Activated CD8-positive, alpha-beta memory T cell treated with anti-CD3 and anti-CD28 coated beads for 48 hours (primary cell): ENCODE measurements around the gene EIF2B2.

Source experiments
- DNase-seq, 3 experiments: peaks; one replicate each; pipeline ENCODE4 v3.0.0-alpha.2; 2020; ENCODE audit warnings: low read depth in 2 of 3, low spot score in 2 of 3

The EIF2B2 gene

GRCh38 chr14:75041613-75042012, 38.9 kb downstream of the EIF2B2 start:
- DNase-seq = no peak

- DNase-seq = no peak
These were observed 39.3 kb downstream of the EIF2B2 start for GRCh38 chr14:75042035-75042434.

- DNase-seq = no peak
These were observed 41.6 kb downstream of the EIF2B2 start for GRCh38 chr14:75044322-75044721.

- DNase-seq = no peak
These were observed 42.0 kb downstream of the EIF2B2 start for GRCh38 chr14:75044752-75045151.

- DNase-seq = no peak
These were observed 43.6 kb downstream of the EIF2B2 start for GRCh38 chr14:75046275-75046674.

GRCh38 chr14:75046899-75047298, 44.2 kb downstream of the EIF2B2 start:
- DNase-seq = no peak

- no peak for DNase-seq
These were observed 44.8 kb downstream of the EIF2B2 start for GRCh38 chr14:75047506-75047905.

- no peak for DNase-seq
These were observed 45.4 kb downstream of the EIF2B2 start for GRCh38 chr14:75048101-75048500.

GRCh38 chr14:75049136-75049535, 46.4 kb downstream of the EIF2B2 start:
- no peak for DNase-seq

GRCh38 chr14:75049731-75050201, 47.0 kb downstream of the EIF2B2 start:
- DNase-seq = no peak

GRCh38 chr14:75050852-75051555, 48.3 kb downstream of the EIF2B2 start, which contains the start of gene MLH3:
Gene MLH3 (minus strand): TSS chr14:75051467. CDS start chr14:75049655, 1,812 bp downstream.
- DNase-seq = peak; percentile 46 to 61 (median 57)

- DNase-seq = no peak
These were observed 48.8 kb downstream of the EIF2B2 start for GRCh38 chr14:75051556-75051899.

- DNase-seq = no peak
These were observed 50.9 kb downstream of the EIF2B2 start for GRCh38 chr14:75053396-75054291.

GRCh38 chr14:75054421-75054820, 51.7 kb downstream of the EIF2B2 start:
- no peak for DNase-seq

- no peak for DNase-seq
These were observed 56.9 kb downstream of the EIF2B2 start for GRCh38 chr14:75059642-75060041.

- DNase-seq = no peak
These were observed 57.7 kb downstream of the EIF2B2 start for GRCh38 chr14:75060420-75060819.
